GM12801 (cell line): ENCODE data around the gene MRPL10.

ENCODE experiments used
- CTCF ChIP-seq: IDR thresholded peaks from one replicate; pipeline ENCODE4 v1.5.1; 2011; ENCODE audit warnings: control low read depth; ENCODE audit not compliant: insufficient read length; ENCODE audit errors: extremely low read depth

MRPL10 gene

GRCh38 chr17:47853616-47854015 lies 22.3 kb upstream of the MRPL10 start:
- no peak for TF ChIP-seq CTCF

DNA sequence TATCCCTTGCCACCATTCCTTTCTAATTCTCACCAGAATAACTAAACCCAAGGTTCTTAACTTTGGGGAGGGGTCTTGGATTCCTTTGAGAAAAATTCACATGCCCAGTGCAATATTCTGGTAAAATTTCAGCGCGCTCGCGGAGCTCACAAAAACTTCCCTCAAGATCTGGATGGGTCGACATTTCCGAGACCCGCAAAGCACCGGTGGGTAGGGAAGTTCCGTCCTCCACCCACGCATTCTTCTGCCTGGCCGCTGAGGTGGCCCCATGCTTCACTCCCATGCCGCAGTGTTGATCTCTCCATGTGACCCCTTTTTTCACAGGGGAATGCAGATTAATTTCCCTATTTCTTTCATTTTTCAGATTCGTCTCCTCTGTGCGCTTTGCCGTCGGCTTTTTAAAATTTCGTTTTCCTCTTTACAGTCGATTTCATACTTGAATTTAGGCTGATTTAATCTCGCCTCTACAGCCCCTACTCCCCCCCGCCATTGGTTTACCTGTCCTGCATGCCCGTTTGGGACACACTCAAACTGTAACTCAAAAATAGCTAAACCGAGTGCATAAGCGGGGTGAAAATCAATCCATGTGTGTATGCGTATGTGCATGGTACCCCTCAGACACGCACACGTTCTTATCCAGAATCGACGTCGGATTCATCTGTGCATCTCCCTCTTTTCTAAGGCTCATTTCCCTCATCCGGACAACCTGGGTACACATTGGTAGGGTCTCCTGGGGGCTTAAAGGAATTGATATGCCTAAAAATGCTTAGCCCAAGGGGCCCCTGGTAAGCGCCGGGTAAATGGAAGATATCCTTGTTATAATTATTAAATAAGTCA lies 21.0 kb upstream of the MRPL10 start:
- TF ChIP-seq CTCF, result no peak

DNA sequence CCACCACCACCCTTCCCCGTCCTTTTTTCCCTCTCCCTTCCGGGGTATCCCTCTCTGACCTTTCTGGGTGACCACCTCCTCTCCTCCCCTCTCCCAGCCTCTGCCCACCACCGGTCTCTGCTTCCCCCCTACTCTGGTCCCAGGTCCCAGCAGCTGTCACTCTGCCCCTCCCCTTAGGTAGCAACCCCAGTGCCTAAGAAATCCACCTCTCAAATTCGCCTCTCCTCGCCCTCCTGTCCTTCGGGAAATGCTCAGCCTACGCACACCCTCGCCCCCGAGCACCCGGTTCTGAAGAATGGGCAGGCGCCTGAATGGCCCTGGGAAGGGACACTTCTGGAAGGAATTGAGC lies 20.4 kb upstream of the MRPL10 start:
- TF ChIP-seq CTCF, result no peak

DNA sequence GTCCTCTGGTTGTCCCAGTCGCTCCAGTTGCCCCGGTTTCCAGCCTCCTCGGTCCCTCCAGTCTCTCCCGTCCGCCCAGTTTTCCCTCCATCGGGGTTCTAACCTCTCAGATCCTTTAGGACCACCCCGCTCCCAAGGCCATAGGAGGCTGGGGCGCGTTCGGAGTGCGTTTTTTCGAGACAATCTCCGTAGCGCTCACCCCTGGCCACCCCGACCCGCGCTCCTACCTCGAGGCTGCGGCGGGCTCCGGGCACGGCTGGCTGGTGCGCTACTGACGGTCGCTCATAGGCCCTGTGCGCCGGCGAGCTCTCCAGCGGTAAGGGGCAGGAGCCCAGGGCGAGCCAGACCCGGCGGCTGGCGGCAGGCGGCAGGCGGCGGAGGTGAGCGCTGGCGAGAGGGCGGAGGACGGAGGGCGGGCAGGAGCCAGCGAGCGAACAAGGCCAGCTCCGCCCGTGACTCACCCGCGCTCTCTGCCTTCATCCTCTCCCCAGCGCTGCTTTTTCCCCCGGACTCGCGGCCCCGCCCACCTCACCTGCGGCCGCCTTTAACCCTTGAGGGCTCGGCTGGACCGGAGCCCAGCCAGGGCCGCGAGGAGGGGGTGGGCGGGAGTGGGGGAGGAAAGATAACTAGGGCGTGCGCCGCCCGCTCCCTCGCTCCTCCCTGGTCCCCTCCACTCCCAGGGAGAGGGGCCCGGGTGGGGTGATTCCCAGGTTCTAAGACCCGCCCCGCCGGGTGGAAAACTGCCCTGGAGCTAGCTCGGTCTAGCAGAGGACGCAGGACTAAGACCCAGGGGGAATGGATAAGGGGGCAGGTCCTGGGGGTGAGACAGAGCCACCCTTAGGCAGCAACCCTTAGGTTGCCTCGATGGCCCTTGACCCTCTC lies 19.6 kb upstream of the MRPL10 start, which contains the start of gene SP6:
TSS of gene SP6 (minus strand) at position 472 of the 882 bp plus-strand sequence. CDS start 2,734 bp downstream, outside the sequence.
- no peak for TF ChIP-seq CTCF

DNA sequence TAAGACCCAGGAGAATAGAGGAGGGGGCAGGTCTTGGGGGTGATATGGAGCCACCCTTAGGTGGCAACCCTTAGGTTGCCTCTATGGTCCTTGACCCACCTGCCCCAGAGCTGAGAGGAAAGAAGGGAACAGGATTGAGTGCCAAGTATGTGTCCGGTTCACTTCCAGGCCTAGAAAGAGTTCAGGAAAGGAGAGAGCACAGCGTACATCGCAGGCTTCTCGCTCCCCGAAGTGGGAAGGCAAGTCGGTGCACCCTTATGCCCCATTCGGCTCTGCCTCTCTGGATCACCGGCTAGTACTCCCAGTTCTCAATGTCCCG lies 19.0 kb upstream of the MRPL10 start:
- TF ChIP-seq CTCF, result no peak

- no peak for TF ChIP-seq CTCF
Measured at GRCh38 chr17:47848198-47848513, 16.8 kb upstream of the MRPL10 start.

- no peak for TF ChIP-seq CTCF
Measured at GRCh38 chr17:47847341-47848197, 16.2 kb upstream of the MRPL10 start.
